GM23338 (cell line): ENCODE measurements around the gene RAP1GAP2.
"Not testable (repeated sequence)": the region's sequence is repeated elsewhere in the genome, so short reads cannot be mapped to it uniquely, and the experiment has no call there.

Experiments
- CREB1 ChIP-seq: fragments of 250-450 bp; sonication (Bioruptor Pico); IDR thresholded peaks from 2 replicates; pipeline ENCODE4 v1.5.0; 2020; ENCODE audit warnings: low read depth, mild to moderate bottlenecking, moderate library complexity
- CTCF ChIP-seq, 2 experiments: fragments of 200-600 bp in 1 of 2; sonication (generic) in 1 of 2; conservative IDR thresholded peaks; 2 replicates each; pipeline versions ENCODE4 v1.5.1 to v1.6.1; 2016 to 2017; ENCODE audit warnings: antibody characterized with exemption in 2 of 2, low read depth in 2 of 2, mild to moderate bottlenecking in 2 of 2, moderate library complexity in 1 of 2
- ETS1 ChIP-seq: IDR thresholded peaks from 2 replicates; pipeline ENCODE4 v1.6.1; 2016; ENCODE audit warnings: antibody characterized with exemption
- EZH2 ChIP-seq: fragments of 200-600 bp; sonication (generic); IDR thresholded peaks from one replicate; pipeline ENCODE4 v1.8.0; 2017; ENCODE audit warnings: antibody characterized with exemption, mild to moderate bottlenecking, low read depth; ENCODE audit not compliant: unreplicated experiment
- EZH2phosphoT487 ChIP-seq: fragments of 200-600 bp; sonication (generic); IDR thresholded peaks from one replicate; pipeline ENCODE4 v1.8.1; 2018; ENCODE audit warnings: antibody characterized with exemption; ENCODE audit not compliant: unreplicated experiment
- JUNB ChIP-seq: IDR thresholded peaks from one replicate; pipeline ENCODE4 v1.6.1; 2016; ENCODE audit warnings: antibody characterized with exemption; ENCODE audit not compliant: unreplicated experiment
- NANOG ChIP-seq: IDR thresholded peaks from 2 replicates; pipeline ENCODE4 v1.6.1; 2016; ENCODE audit warnings: antibody characterized with exemption, borderline replicate concordance
- POLR2AphosphoS5 ChIP-seq: IDR thresholded peaks from 2 replicates; pipeline ENCODE4 v1.6.1; 2016; ENCODE audit warnings: antibody characterized with exemption, low read depth
- REST ChIP-seq: IDR thresholded peaks from one replicate; pipeline ENCODE4 v1.6.1; 2018; ENCODE audit warnings: antibody characterized with exemption; ENCODE audit not compliant: unreplicated experiment
- STAT1 ChIP-seq: IDR thresholded peaks from one replicate; pipeline ENCODE4 v1.6.1; 2016; ENCODE audit warnings: antibody characterized with exemption; ENCODE audit not compliant: unreplicated experiment
- ZNF114 ChIP-seq: fragments of 250-450 bp; sonication (Bioruptor Pico); IDR thresholded peaks from 2 replicates; pipeline ENCODE4 v1.5.0; 2020; ENCODE audit warnings: mild to moderate bottlenecking, moderate library complexity
- ZNF331 ChIP-seq: fragments of 250-450 bp; sonication (Bioruptor Pico); IDR thresholded peaks from 2 replicates; pipeline ENCODE4 v1.5.0; 2020; ENCODE audit warnings: low read depth, mild to moderate bottlenecking, moderate library complexity
- ZNF462 ChIP-seq: fragments of 250-450 bp; sonication (Bioruptor Pico); IDR thresholded peaks from 2 replicates; pipeline ENCODE4 v1.5.0; 2020; ENCODE audit warnings: mild to moderate bottlenecking, moderate library complexity

- not testable (repeated sequence) for TF ChIP-seq NANOG; POLR2AphosphoS5; REST; EZH2; CTCF (conservative IDR thresholded peaks at IDR 0.05; ENCODE audit: low read depth in 2 of 2); CREB1 (CRISPR knock-in tag); EZH2phosphoT487; JUNB; STAT1; ZNF331; ETS1; ZNF114 (CRISPR knock-in tag); ZNF462 (CRISPR knock-in tag)
These were observed 195.3 kb downstream of the RAP1GAP2 start for GRCh38 chr17:2991396-2992180.
